Osteocyte (in vitro differentiated cells): ENCODE results near the gene HNF4A. TPM values are rescaled to one million over a fixed set of nuclear protein-coding genes. Genes with fewer than 3 reads are reported as not detected.

Source experiments
- DNase-seq: peaks from one replicate; pipeline ENCODE4 v3.0.0; 2021; ENCODE audit warnings: mixed read lengths; ENCODE audit not compliant: unreplicated experiment; ENCODE audit errors: extremely low spot score
- H3K27ac Mint-ChIP-seq: one replicate; pipeline ENCODE4 v1.8.0; 2021; ENCODE audit warnings: mild to moderate bottlenecking, mixed read lengths; ENCODE audit not compliant: unreplicated experiment
- H3K27me3 Mint-ChIP-seq: one replicate; pipeline ENCODE4 v1.8.0; 2021; ENCODE audit warnings: mixed read lengths; ENCODE audit not compliant: unreplicated experiment
- H3K36me3 Mint-ChIP-seq: one replicate; pipeline ENCODE4 v1.8.0; 2021; ENCODE audit warnings: mixed read lengths; ENCODE audit not compliant: unreplicated experiment
- H3K4me1 Mint-ChIP-seq: one replicate; pipeline ENCODE4 v1.8.0; 2021; ENCODE audit warnings: mixed read lengths; ENCODE audit not compliant: unreplicated experiment
- H3K4me3 Mint-ChIP-seq: one replicate; pipeline ENCODE4 v1.8.0; 2021; ENCODE audit warnings: mild to moderate bottlenecking, moderate library complexity, mixed read lengths; ENCODE audit not compliant: unreplicated experiment
- H3K9me3 Mint-ChIP-seq: one replicate; pipeline ENCODE4 v1.8.0; 2021; ENCODE audit warnings: mixed read lengths; ENCODE audit not compliant: unreplicated experiment
- CTCF ChIP-seq: fragments of 200-600 bp; sonication (generic); IDR thresholded peaks from 2 replicates; pipeline ENCODE4 v1.5.0; 2021; ENCODE audit warnings: antibody characterized with exemption, mild to moderate bottlenecking, moderate library complexity
- microRNA-seq: library from miRNA; unstranded; fragments of <30 nt; microRNA quantifications from one replicate; pipeline ENCODE4 v1.1.0, GENCODE V29; 2020; ENCODE audit not compliant: unreplicated experiment
- total RNA-seq: library from RNA; stranded (reverse); gene quantifications from 2 replicates; pipeline ENCODE4 v1.2.1, GENCODE V29; 2021

The HNF4A gene
- total RNA-seq, 1 donor from 2014 or later: not detected

GRCh38 chr20:44480097-44480496 lies 124.6 kb downstream of the HNF4A start:
- Mint-ChIP-seq H3K27ac (no peak overlapping the region), H3K27me3 (no peaks in the 10 kb centered on the region), H3K4me1 (peaks cover 19% of the 10 kb centered on the region), H3K9me3 (no peaks in the 10 kb centered on the region), H3K4me3 (no peak overlapping the region), H3K36me3 (peaks cover 12% of the 10 kb centered on the region)
- no peak for DNase-seq
- TF ChIP-seq CTCF: no peak

DNA sequence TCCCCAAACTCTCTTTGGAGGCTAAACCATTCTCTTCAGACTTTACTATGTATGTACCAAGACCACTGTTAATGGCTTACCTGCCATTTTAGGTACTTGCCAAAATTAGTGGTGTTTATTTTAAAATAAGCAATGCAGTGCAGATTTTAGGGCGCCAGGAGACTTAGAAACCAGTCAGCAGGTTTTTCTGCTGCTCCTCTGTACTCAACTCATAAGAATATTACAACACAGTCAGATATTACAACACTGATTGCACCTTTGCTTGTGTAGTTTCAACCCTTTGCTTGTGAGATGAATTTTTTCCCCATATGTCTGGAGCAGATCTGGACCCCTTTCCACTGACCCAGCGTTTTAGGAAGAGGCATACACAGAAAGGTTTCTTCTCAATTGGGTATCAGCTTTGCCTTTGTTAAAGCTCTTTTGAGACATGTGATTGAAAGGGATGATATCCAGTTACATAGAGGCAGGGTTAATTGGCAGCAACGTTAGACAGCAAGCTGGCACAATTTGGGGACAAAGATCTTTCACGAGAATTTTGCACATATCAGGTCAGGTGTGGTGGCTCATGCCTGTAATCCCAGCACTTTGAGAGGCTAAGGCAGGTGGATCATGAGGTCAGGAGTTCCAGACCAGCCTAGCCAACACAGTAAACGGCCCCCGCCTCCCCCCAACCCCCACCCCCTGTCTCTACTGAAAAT lies 126.4 kb downstream of the HNF4A start:
- Mint-ChIP-seq H3K27ac (no peak overlapping the region), H3K4me3 (no peak overlapping the region), H3K9me3 (no peaks in the 10 kb centered on the region), H3K27me3 (no peaks in the 10 kb centered on the region), H3K4me1 (peaks cover 4% of the 10 kb centered on the region), H3K36me3 (peaks cover 19% of the 10 kb centered on the region)
- no peak for DNase-seq
- TF ChIP-seq CTCF: no peak

DNA sequence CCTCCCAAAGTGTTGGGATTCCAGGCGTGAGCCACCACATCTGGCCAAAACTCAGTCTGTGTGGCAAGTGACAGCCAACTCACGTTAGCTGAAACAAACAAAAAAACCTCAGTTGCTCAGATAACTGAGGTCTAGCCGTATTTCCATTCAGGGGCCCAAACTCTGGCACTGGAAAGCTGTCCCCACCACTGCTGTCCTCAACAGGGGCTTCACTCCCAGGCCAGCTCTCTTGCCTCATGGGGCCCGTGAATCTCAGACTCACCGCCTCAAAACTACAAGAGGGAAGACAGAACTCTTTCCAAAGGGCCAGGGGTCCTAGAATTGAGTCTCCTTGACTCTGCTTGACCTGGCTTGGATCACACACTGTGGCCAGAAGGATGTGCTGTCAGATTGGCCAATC lies 127.6 kb downstream of the HNF4A start:
- H3K36me3 Mint-ChIP-seq: peaks cover 19% of the 10 kb centered on the region
- no peak for TF ChIP-seq CTCF
- H3K4me3 Mint-ChIP-seq: no peak overlapping the region
- no peaks in the 10 kb centered on the region for H3K4me1 Mint-ChIP-seq
- no peaks in the 10 kb centered on the region for H3K9me3 Mint-ChIP-seq
- H3K27me3 Mint-ChIP-seq: no peaks in the 10 kb centered on the region
- DNase-seq: no peak
- H3K27ac Mint-ChIP-seq: no peak overlapping the region

Small RNAs within 50 kb of the gene (microRNA-seq; reads per million reads assigned to microRNA genes)
- not detected for gene MIR3646

Other genes starting within 250 kb of the HNF4A start
- 14.2 and 16.5 TPM in 2 replicates for gene JPH2, start 168.5 kb upstream of the HNF4A start, total RNA-seq
- gene OSER1, start 144.9 kb upstream of the HNF4A start, total RNA-seq: 41.2 and 44.9 TPM in 2 replicates
- not detected in 2 replicates for gene GDAP1L1, start 108.4 kb upstream of the HNF4A start, total RNA-seq
- 8.9 and 10.0 TPM in 2 replicates for gene FITM2, start 44.5 kb upstream of the HNF4A start, total RNA-seq
- not detected in 2 replicates for gene R3HDML, start 18.7 kb upstream of the HNF4A start, total RNA-seq
- gene TTPAL, start 120.2 kb downstream of the HNF4A start, total RNA-seq: 18.9 and 20.8 TPM in 2 replicates
- 121 and 125 TPM in 2 replicates for gene SERINC3, start 166.4 kb downstream of the HNF4A start, total RNA-seq
- 26.0 and 29.5 TPM in 2 replicates for gene PKIG, start 226.9 kb downstream of the HNF4A start, total RNA-seq